Hippocampal formation (tissue), 2 donors: ENCODE measurements around the gene C5orf58.
"Not testable (repeated sequence)": the region's sequence is repeated elsewhere in the genome, so short reads cannot be mapped to it uniquely, and the experiment has no call there.

Experiments used
- DNase-seq, 2 donors: peaks; one replicate each; lab custom pipeline; 2025; lab: John Stamatoyannopoulos, UW

The C5orf58 gene

GRCh38 chr5:170223906-170224305, 8.9 kb upstream of the C5orf58 start:
- no peak for DNase-seq

GRCh38 chr5:170225326-170226128, 7.3 kb upstream of the C5orf58 start:
- peak; percentile 69 to 76 for DNase-seq

DNA sequence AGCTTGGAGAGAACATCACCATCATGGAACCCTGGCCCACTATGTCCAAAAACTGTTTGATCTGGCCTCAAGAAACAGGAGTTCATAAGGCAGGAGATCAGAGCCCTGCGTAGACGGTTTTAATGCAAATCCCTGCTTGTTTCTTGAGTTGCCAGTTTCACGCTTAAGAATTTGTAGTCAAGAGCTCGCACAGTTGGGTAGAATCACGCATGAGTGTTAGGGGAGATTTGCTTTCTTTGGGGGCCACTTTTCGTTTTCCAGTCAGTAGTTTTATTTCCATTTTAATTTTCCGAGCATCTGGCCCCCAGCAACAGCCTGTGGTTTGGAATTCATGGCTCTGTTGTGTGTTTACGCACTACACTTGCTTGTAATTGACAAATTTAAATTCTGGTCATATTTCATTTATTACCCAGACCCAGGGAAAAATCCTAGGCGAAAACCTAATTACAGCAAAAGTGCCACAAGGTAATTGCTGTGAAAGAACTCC, 6.6 kb upstream of the C5orf58 start:
- no peak for DNase-seq

DNA sequence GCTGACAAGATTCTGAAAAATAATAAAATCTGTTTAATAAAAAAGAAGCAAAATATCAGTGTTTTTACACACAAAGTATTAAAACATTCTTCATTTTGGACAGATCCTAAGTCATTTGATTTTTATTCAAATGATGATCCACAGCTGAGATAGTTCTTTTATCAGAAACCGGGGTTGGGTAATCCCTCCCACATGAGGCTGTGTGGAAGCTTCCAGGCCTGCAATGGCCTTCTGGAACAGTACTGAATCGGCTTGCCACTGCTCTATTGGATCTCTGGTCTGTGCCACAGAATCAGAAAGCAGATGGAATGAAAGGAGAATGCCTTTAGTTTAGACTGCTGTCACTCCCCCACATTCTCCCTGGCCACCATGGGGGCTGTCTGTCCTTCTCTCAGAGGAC, 6.1 kb upstream of the C5orf58 start:
- no peak for DNase-seq

GRCh38 chr5:170228762-170229435, 3.9 kb upstream of the C5orf58 start:
- no peak for DNase-seq

GRCh38 chr5:170233358-170233892, 640 bp downstream of the C5orf58 start:
- no peak for DNase-seq

GRCh38 chr5:170235876-170236864, 3.4 kb downstream of the C5orf58 start:
- no peak for DNase-seq

DNA sequence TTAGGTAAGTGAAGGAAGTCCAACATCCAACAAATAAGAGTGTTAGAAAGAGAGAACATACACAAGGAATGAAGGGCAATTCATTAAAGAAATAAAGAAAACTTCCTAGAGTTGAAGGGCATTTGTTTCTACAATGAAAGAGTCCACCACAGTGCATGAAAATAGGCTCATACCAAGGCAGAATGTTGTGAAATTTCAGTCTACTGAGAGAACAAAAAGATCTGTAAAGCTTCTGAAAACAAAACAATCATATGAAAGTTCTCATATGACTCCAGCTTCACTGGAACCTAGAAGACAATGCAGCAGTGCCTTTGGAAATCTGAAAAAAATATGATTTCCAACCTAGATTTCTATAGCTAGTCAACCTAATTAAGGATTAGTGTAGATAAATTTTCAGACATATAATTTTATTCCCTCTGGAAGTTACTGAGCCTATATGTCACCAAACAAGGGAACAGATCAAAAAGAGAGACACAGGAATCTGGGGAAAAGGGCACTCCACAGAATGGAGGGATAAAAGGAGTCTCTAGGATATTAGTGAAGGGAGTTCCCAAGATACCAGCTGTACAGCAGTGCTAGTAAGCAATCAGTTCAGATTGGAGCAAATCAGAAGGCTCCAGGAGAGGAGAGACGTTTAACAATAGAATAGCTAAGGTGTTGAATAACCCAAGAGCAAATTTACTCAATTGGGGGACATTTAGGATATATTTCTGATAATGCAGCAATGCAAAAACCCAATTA, 5.8 kb downstream of the C5orf58 start:
- DNase-seq: no peak

DNA sequence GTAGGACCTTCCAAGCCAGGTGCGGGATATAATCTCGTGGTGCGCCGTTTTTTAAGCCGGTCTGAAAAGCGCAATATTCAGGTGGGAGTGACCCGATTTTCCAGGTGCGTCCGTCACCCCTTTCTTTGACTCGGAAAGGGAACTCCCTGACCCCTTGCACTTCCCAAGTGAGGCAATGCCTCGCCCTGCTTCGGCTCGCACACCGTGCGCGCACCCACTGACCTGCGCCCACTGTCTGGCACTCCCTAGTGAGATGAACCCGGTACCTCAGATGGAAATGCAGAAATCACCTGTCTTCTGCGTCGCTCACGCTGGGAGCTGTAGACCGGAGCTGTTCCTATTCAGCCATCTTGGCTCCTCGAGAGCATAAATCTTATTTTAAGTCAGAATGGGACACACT, 12.7 kb downstream of the C5orf58 start:
- not testable (repeated sequence) for DNase-seq

- DNase-seq: no peak
Observed at GRCh38 chr5:170246126-170246870, 13.5 kb downstream of the C5orf58 start.

DNA sequence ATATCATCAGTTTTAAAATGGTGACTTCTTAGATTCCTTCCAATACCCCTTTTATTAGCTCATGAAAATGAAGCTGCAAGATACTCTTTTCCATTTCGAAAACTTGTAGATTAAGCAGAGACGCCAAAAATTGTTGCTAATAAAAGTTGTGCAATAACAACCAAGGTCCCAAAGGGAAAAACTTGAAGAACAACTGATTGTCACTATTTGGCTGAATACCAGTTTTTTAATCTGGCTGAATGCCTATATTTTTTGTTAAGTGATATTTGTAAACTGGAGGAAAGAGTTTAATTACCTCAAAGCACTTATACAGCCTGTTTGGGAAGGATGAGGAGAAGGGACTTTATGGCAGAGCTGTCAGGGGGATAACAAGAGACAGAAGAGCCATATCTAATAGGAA, 14.6 kb downstream of the C5orf58 start:
- DNase-seq: no peak

GRCh38 chr5:170248172-170248930, 15.6 kb downstream of the C5orf58 start:
- no peak for DNase-seq

GRCh38 chr5:170248931-170249227, 16.1 kb downstream of the C5orf58 start:
- DNase-seq: not testable (repeated sequence)

DNA sequence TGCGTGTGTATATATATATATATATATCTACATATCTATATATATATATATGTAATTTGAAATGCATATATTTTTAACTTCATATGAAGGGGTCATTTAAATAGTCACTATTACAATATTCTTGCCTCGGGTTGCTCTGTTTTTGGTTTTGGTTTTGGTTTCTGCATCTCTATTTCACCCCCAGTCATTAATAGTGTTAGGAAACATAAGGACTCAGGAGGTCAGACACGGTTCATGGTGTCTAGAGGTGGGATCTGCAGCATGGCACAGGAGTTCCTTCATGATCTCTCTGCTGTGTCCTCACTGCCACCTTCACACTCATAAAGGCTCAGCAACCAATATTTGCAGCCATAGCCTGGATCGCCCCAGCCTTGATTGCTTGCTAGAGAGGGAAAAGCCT, 16.6 kb downstream of the C5orf58 start:
- DNase-seq: no peak

GRCh38 chr5:170250810-170251317, 18.1 kb downstream of the C5orf58 start:
- no peak for DNase-seq

- no peak for DNase-seq
Observed at GRCh38 chr5:170251462-170251861, 18.7 kb downstream of the C5orf58 start.

- DNase-seq: no peak
Observed at GRCh38 chr5:170252109-170252508, 19.3 kb downstream of the C5orf58 start.

- DNase-seq: no peak
Observed at GRCh38 chr5:170252720-170253350, 20.1 kb downstream of the C5orf58 start.

DNA sequence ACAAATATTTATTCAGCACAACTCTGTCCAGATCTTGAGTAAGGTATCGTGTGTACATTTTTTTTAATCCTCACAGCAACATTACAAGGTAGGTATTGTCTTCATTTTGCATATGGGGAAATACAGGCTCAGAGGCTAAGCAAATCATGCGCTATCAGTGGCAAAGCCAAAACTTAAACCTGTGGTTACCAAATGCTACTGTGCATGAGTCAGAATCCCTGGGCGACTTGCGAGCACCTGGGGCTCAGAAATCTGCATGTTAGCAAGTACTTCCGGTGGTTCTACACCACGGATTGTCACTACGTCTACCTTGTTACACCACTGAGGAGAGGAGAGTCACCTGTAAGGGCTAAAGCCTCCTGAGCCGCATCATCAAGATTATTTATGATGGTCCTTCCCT, 21.3 kb downstream of the C5orf58 start:
- no peak for DNase-seq
